B cell (primary cell): ENCODE results near the gene KRT33B. TPM values are rescaled to one million over a fixed set of nuclear protein-coding genes. Genes with fewer than 3 reads are reported as not detected.

Experiments
- ATAC-seq: fragments of 200-7000 bp; cut with Tn5 transposase; one replicate; pipeline ENCODE4 v1.10.0; 2021; ENCODE audit warnings: low read depth, mild to moderate bottlenecking, moderate number of reproducible peaks, moderate library complexity
- CTCF ChIA-PET: fragments of 350-600 bp; sonication (Branson Sonifier 250); formaldehyde crosslinking; loops from one replicate; lab custom pipeline; 2021; ENCODE audit warnings: antibody characterized with exemption, inconsistent platforms; lab: Charles Lee
- POLR2A ChIA-PET: fragments of 350-600 bp; sonication (Branson Sonifier 250); formaldehyde crosslinking; loops from one replicate; lab custom pipeline; 2021; ENCODE audit warnings: antibody characterized with exemption; lab: Charles Lee
- DNase-seq: peaks from one replicate; pipeline ENCODE4 v3.0.0; 2013
- H2AFZ ChIP-seq: 2 replicates; pipeline ENCODE4 v1.6.1; 2012; ENCODE audit warnings: mild to moderate bottlenecking, low read depth, low read length; ENCODE audit not compliant: insufficient read depth, poor library complexity, severe bottlenecking
- H3K27ac ChIP-seq, 2 donors: 1 replicate in 1 of 2; 2 replicates in 1 of 2; pipeline ENCODE4 v1.5.1; 2012 to 2013; ENCODE audit warnings: low read length in 2 of 2, mild to moderate bottlenecking in 2 of 2, moderate library complexity in 1 of 2
- H3K27me3 ChIP-seq, 4 experiments: fragments of 200-600 bp in 1 of 4; sonication (generic) in 1 of 4; replicated peaks in 1 of 4; 1 replicate in 2 of 4; 2 replicates in 2 of 4; pipeline versions ENCODE4 v1.6.1 to v1.7.0; 2013 to 2016; ENCODE audit warnings: low read length in 3 of 4, mild to moderate bottlenecking in 2 of 4, mixed read lengths in 1 of 4, moderate library complexity in 1 of 4; ENCODE audit not compliant: insufficient read depth in 4 of 4, control insufficient read depth in 3 of 4; ENCODE audit errors: control extremely low read depth in 1 of 4
- H3K36me3 ChIP-seq, 2 experiments: replicated peaks in 1 of 2; 1 replicate in 1 of 2; 2 replicates in 1 of 2; pipeline versions ENCODE4 v1.6.1 to v1.7.1; 2013; ENCODE audit warnings: low read length in 1 of 2; ENCODE audit not compliant: insufficient read depth in 2 of 2, control insufficient read depth in 1 of 2; ENCODE audit errors: control extremely low read depth in 1 of 2, extremely low read depth in 1 of 2
- H3K4me1 ChIP-seq, 2 donors: fragments of 200-600 bp in 1 of 2; sonication (generic) in 1 of 2; 1 replicate in 1 of 2; 2 replicates in 1 of 2; pipeline versions ENCODE4 v1.5.1 to v1.6.1; 2013 to 2017; ENCODE audit warnings: low read length in 2 of 2; ENCODE audit not compliant: control insufficient read depth in 2 of 2, insufficient read depth in 2 of 2
- H3K4me2 ChIP-seq: replicated peaks from 2 replicates; pipeline ENCODE3; 2012; ENCODE audit warnings: mild to moderate bottlenecking, low read depth, low read length; ENCODE audit not compliant: poor library complexity, severe bottlenecking
- H3K4me3 ChIP-seq, 5 experiments: fragments of 200-600 bp in 1 of 5; sonication (generic) in 1 of 5; 1 replicate in 3 of 5; 2 replicates in 2 of 5; pipeline versions ENCODE4 v1.5.1 to v1.7.0; 2011 to 2016; ENCODE audit warnings: low read length in 4 of 5, mild to moderate bottlenecking in 4 of 5, low read depth in 2 of 5, control low read depth in 1 of 5, moderate library complexity in 1 of 5; ENCODE audit not compliant: insufficient read depth in 1 of 5; ENCODE audit errors: control extremely low read depth in 1 of 5, extremely low read depth in 1 of 5
- H3K79me2 ChIP-seq: fragments of 200-600 bp; sonication (generic); one replicate; pipeline ENCODE4 v1.6.0; 2016; ENCODE audit warnings: low read length; ENCODE audit not compliant: control insufficient read depth, insufficient read depth
- H3K9ac ChIP-seq: fragments of 200-600 bp; sonication (generic); 2 replicates; pipeline ENCODE4 v1.6.1; 2017; ENCODE audit warnings: mild to moderate bottlenecking, low read length, moderate library complexity
- H3K9me3 ChIP-seq, 3 donors: one replicate each; pipeline versions ENCODE4 v1.6.1 to v1.7.1; 2013; ENCODE audit warnings: low read length in 2 of 3; ENCODE audit not compliant: control insufficient read depth in 2 of 3, insufficient read depth in 1 of 3; ENCODE audit errors: control extremely low read depth in 1 of 3
- H4K20me1 ChIP-seq: 2 replicates; pipeline ENCODE4 v1.6.0; 2012; ENCODE audit warnings: mild to moderate bottlenecking, low read length; ENCODE audit not compliant: insufficient read depth, control insufficient read depth, poor library complexity, severe bottlenecking
- H3K27ac Mint-ChIP-seq: one replicate; pipeline ENCODE4 v1.8.0; 2021; ENCODE audit warnings: mixed read lengths
- H3K27me3 Mint-ChIP-seq: one replicate; pipeline ENCODE4 v1.8.0; 2021; ENCODE audit warnings: mixed read lengths
- H3K4me1 Mint-ChIP-seq: one replicate; pipeline ENCODE4 v1.8.0; 2021; ENCODE audit warnings: mixed read lengths
- H3K4me3 Mint-ChIP-seq: one replicate; pipeline ENCODE4 v1.8.0; 2021; ENCODE audit warnings: mixed read lengths
- H3K9me3 Mint-ChIP-seq: one replicate; pipeline ENCODE4 v1.8.0; 2022; ENCODE audit warnings: mixed read lengths; ENCODE audit not compliant: insufficient read depth
- CTCF ChIP-seq: fragments of 200-600 bp; IDR thresholded peaks from one replicate; pipeline ENCODE4 v1.8.0; 2022; ENCODE audit warnings: antibody characterized with exemption, mild to moderate bottlenecking
- EZH2 ChIP-seq: IDR thresholded peaks from 2 replicates; pipeline ENCODE4 v1.6.1; 2012; ENCODE audit warnings: borderline replicate concordance, low read depth, mild to moderate bottlenecking, moderate library complexity, low read length; ENCODE audit not compliant: insufficient read depth, poor library complexity, severe bottlenecking
- WGBS: methylation state at CpG from one replicate; pipeline ENCODE4 v1.1.5; 2013; ENCODE audit warnings: missing lambda C conversion rate; ENCODE audit not compliant: insufficient coverage; 5-methylcytosine and 5-hydroxymethylcytosine counted together
- intact Hi-C: fragments of 100-400 bp; cut with micrococcal nuclease; formaldehyde crosslinking; loops from one replicate; pipeline ENCODE4 v1.10.0; 2022
- polyA plus RNA-seq: library from polyadenylated mRNA; depleted of rRNA; stranded (reverse); fragments of >200 nt; gene quantifications from 2 replicates; pipeline ENCODE4 v1.2.3, GENCODE V29; 2012
- total RNA-seq, 2 donors: library from RNA; stranded (reverse); fragments of 120-200 nt in 1 of 2; gene quantifications; 1 replicate in 1 of 2; 2 replicates in 1 of 2; pipeline versions ENCODE4 v1.2.3 to v1.2.4, GENCODE V29; 2013 to 2022

KRT33B gene
- total and polyA plus RNA-seq, 2 donors (not counting 1 experiment from before 2014, with no cell fraction given), result not detected

- H3K27ac Mint-ChIP-seq, result no peak overlapping the region
- H3K4me3 Mint-ChIP-seq, result no peak overlapping the region
- DNase-seq (no peak), ATAC-seq (no peak)
- peaks cover 0 to 11% (median 5%) of the 10 kb centered on the region in 3 donors for H3K9me3 ChIP-seq
- no peak overlapping the region for H3K4me3 ChIP-seq
- H2AFZ ChIP-seq, result no peak overlapping the region
- intact Hi-C loops, result no loop called here
- no CpG with 5 or more reads among the region's 2 CpGs for WGBS
- H3K27ac ChIP-seq, result no peak overlapping the region
- POLR2A ChIA-PET, result no interaction called here
- peaks cover 7% of the 10 kb centered on the region for H3K9me3 Mint-ChIP-seq
- TF ChIP-seq CTCF (no peak), EZH2 (no peak)
- H3K79me2 ChIP-seq, result no peaks in the 10 kb centered on the region
- no peak overlapping the region for H3K4me2 ChIP-seq
- H4K20me1 ChIP-seq, result no peaks in the 10 kb centered on the region
- CTCF ChIA-PET, result no interaction called here
- H3K36me3 ChIP-seq, result no peaks in the 10 kb centered on the region
- peaks cover 53% of the 10 kb centered on the region for H3K27me3 Mint-ChIP-seq
- no peak overlapping the region for H3K9ac ChIP-seq
- no peaks in the 10 kb centered on the region for H3K4me1 ChIP-seq
- H3K4me1 Mint-ChIP-seq, result no peaks in the 10 kb centered on the region
- H3K27me3 ChIP-seq, result peaks cover 0 to 10% (median 1%) of the 10 kb centered on the region in 4 experiments
Observed at GRCh38 chr17:41391535-41391934, 21.9 kb upstream of the KRT33B start.

DNA sequence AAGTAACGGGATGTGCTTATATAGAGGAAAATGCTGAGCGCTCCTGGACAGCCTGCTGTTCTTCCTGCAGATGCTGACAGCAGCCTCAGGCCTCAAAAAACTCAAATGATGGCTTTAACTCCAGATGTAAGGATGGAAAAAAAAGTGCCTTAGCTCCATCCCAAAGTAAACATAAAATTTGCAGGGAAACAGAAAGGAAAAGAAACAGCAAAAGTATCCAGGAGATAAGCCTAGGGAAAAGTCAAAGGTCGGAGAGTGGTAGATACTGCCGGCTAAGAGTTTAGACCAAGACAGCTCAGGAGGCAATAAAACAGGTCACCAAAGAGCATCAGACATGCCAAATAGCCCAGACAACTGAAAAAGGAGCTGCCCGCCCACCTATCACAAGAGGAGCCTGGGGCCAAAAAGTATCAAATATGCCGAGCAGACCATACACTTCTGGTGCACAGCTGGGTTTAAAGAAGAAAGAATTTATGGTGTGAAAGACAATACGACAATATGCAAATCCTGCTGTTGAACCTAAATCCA, 20.9 kb upstream of the KRT33B start:
- no peak overlapping the region for H3K27ac Mint-ChIP-seq
- no peak overlapping the region for H3K4me3 Mint-ChIP-seq
- H3K4me3 ChIP-seq, result no peak overlapping the region
- peaks cover 0 to 14% (median 11%) of the 10 kb centered on the region in 3 donors for H3K9me3 ChIP-seq
- WGBS, result 77% methylated on average over 2 of the region's 7 CpGs
- CTCF ChIA-PET, result no interaction called here
- H3K27ac ChIP-seq, result no peak overlapping the region
- H3K36me3 ChIP-seq, result no peaks in the 10 kb centered on the region
- H3K9ac ChIP-seq, result no peak overlapping the region
- H3K27me3 ChIP-seq, result peaks cover 0 to 10% (median 1%) of the 10 kb centered on the region in 4 experiments
- ATAC-seq (no peak), DNase-seq (no peak)
- no peak overlapping the region for H3K4me2 ChIP-seq
- H3K4me1 Mint-ChIP-seq, result no peaks in the 10 kb centered on the region
- no peak overlapping the region for H2AFZ ChIP-seq
- intact Hi-C loops, result no loop called here
- peaks cover 13% of the 10 kb centered on the region for H3K9me3 Mint-ChIP-seq
- POLR2A ChIA-PET, result no interaction called here
- no peaks in the 10 kb centered on the region for H4K20me1 ChIP-seq
- H3K4me1 ChIP-seq, result no peaks in the 10 kb centered on the region
- peaks cover 49% of the 10 kb centered on the region for H3K27me3 Mint-ChIP-seq
- H3K79me2 ChIP-seq, result no peaks in the 10 kb centered on the region
- no peak for TF ChIP-seq EZH2
- no peak for TF ChIP-seq CTCF
